Mesothelial cell of epicardium (in vitro differentiated cells): ENCODE data around the gene ATG4D. TPM values are rescaled to one million over a fixed set of nuclear protein-coding genes. Genes with fewer than 3 reads are reported as not detected.

Source experiments
- DNase-seq, 2 experiments: peaks; one replicate each; pipeline ENCODE4 v3.0.0; 2021; ENCODE audit warnings: low spot score in 2 of 2; ENCODE audit not compliant: unreplicated experiment in 2 of 2
- H3K27ac Mint-ChIP-seq: 2 replicates; pipeline ENCODE4 v1.8.0; 2021; ENCODE audit warnings: mixed read lengths
- H3K27me3 Mint-ChIP-seq: 2 replicates; pipeline ENCODE4 v1.8.0; 2021; ENCODE audit warnings: low read depth, mixed read lengths
- H3K36me3 Mint-ChIP-seq: 2 replicates; pipeline ENCODE4 v1.8.0; 2021; ENCODE audit warnings: mixed read lengths
- H3K4me1 Mint-ChIP-seq: 2 replicates; pipeline ENCODE4 v1.8.0; 2021; ENCODE audit warnings: mixed read lengths
- H3K4me3 Mint-ChIP-seq: 2 replicates; pipeline ENCODE4 v1.8.0; 2021; ENCODE audit warnings: mild to moderate bottlenecking, moderate library complexity, mixed read lengths
- H3K9me3 Mint-ChIP-seq: 2 replicates; pipeline ENCODE4 v1.8.0; 2021; ENCODE audit warnings: mixed read lengths
- CTCF ChIP-seq: fragments of 200-600 bp; sonication (generic); IDR thresholded peaks from one replicate; pipeline ENCODE4 v1.5.0; 2021; ENCODE audit warnings: antibody characterized with exemption; ENCODE audit not compliant: unreplicated experiment
- total RNA-seq: library from RNA; stranded (reverse); gene quantifications from 3 replicates; pipeline ENCODE4 v1.2.1, GENCODE V29; 2021

Gene ATG4D
- total RNA-seq, 1 donor from 2014 or later, result 37.3 TPM

- Mint-ChIP-seq H3K4me3 (no peak overlapping the region), H3K27ac (no peak overlapping the region), H3K4me1 (no peaks in the 10 kb centered on the region), H3K9me3 (no peaks in the 10 kb centered on the region), H3K36me3 (peaks cover 29% of the 10 kb centered on the region), H3K27me3 (no peaks in the 10 kb centered on the region)
- DNase-seq, result no peak
- TF ChIP-seq CTCF, result no peak
Observed at GRCh38 chr19:10555610-10555973, 11.9 kb downstream of the ATG4D start.

GRCh38 chr19:10557603-10558197 lies 14.0 kb downstream of the ATG4D start:
- no peaks in the 10 kb centered on the region for H3K9me3 Mint-ChIP-seq
- H3K4me3 Mint-ChIP-seq, result no peak overlapping the region
- peaks cover 17% of the 10 kb centered on the region for H3K36me3 Mint-ChIP-seq
- DNase-seq, result no peak
- no peaks in the 10 kb centered on the region for H3K27me3 Mint-ChIP-seq
- TF ChIP-seq CTCF, result no peak
- H3K27ac Mint-ChIP-seq, result no peak overlapping the region
- H3K4me1 Mint-ChIP-seq, result no peaks in the 10 kb centered on the region

- no peak for DNase-seq
- Mint-ChIP-seq H3K4me3 (no peak overlapping the region), H3K9me3 (no peaks in the 10 kb centered on the region), H3K36me3 (peaks cover 10% of the 10 kb centered on the region), H3K27ac (no peak overlapping the region), H3K27me3 (no peaks in the 10 kb centered on the region), H3K4me1 (peaks cover 7% of the 10 kb centered on the region)
- no peak for TF ChIP-seq CTCF
Observed at GRCh38 chr19:10560154-10560553, 16.4 kb downstream of the ATG4D start.

GRCh38 chr19:10562609-10563008 lies 18.9 kb downstream of the ATG4D start:
- Mint-ChIP-seq H3K27ac (no peak overlapping the region), H3K9me3 (no peaks in the 10 kb centered on the region), H3K27me3 (no peaks in the 10 kb centered on the region), H3K4me1 (peaks cover 24% of the 10 kb centered on the region), H3K4me3 (no peak overlapping the region), H3K36me3 (peaks cover 10% of the 10 kb centered on the region)
- no peak for TF ChIP-seq CTCF
- DNase-seq, result no peak

GRCh38 chr19:10565028-10565566 lies 21.4 kb downstream of the ATG4D start:
- H3K4me3 Mint-ChIP-seq, result peak overlapping the region; percentile 87
- TF ChIP-seq CTCF, result no peak
- H3K36me3 Mint-ChIP-seq, result peaks cover 2% of the 10 kb centered on the region
- no peaks in the 10 kb centered on the region for H3K27me3 Mint-ChIP-seq
- peak overlapping the region; percentile 89 for H3K27ac Mint-ChIP-seq
- peaks cover 38% of the 10 kb centered on the region for H3K4me1 Mint-ChIP-seq
- H3K9me3 Mint-ChIP-seq, result no peaks in the 10 kb centered on the region
- DNase-seq, result peak in 1 of 2 experiments; percentile 43
